CD4-positive, alpha-beta T cell (primary cell): Measurements from ENCODE around the gene HECW1. TPM values are rescaled to one million over a fixed set of nuclear protein-coding genes. Genes with fewer than 3 reads are reported as not detected.
"Not testable (repeated sequence)": the region's sequence is repeated elsewhere in the genome, so short reads cannot be mapped to it uniquely, and the experiment has no call there.

ENCODE experiments used
- ATAC-seq: fragments of 200-7000 bp; cut with Tn5 transposase; one replicate; pipeline ENCODE4 v1.10.0; 2022; ENCODE audit warnings: mild to moderate bottlenecking; ENCODE audit not compliant: poor library complexity
- CTCF ChIA-PET: fragments of 350-600 bp; sonication (Branson Sonifier 250); formaldehyde crosslinking; loops from one replicate; lab custom pipeline; 2021; ENCODE audit warnings: antibody characterized with exemption, inconsistent platforms; lab: Charles Lee
- POLR2A ChIA-PET: fragments of 350-600 bp; sonication (Branson Sonifier 250); formaldehyde crosslinking; loops from one replicate; lab custom pipeline; 2021; ENCODE audit warnings: antibody characterized with exemption, inconsistent platforms; lab: Charles Lee
- DNase-seq, 14 experiments: peaks; one replicate each; pipeline ENCODE4 v3.0.0-alpha.2; 2013 to 2020; ENCODE audit warnings: mixed read lengths in 2 of 14
- H3K27ac ChIP-seq, 2 donors: one replicate each; pipeline versions ENCODE4 v1.5.1 to v1.7.0; 2013; ENCODE audit warnings: low read length in 2 of 2, low read depth in 1 of 2, mild to moderate bottlenecking in 1 of 2
- H3K27me3 ChIP-seq, 2 experiments: 1 replicate in 1 of 2; 2 replicates in 1 of 2; pipeline versions ENCODE4 v1.6.1 to v1.7.0; 2013; ENCODE audit warnings: low read length in 2 of 2, control low read depth in 1 of 2, mild to moderate bottlenecking in 1 of 2, moderate library complexity in 1 of 2; ENCODE audit not compliant: insufficient read depth in 2 of 2, control insufficient read depth in 1 of 2
- H3K36me3 ChIP-seq: one replicate; pipeline ENCODE4 v1.6.1; 2013; ENCODE audit warnings: low read length, control low read depth; ENCODE audit not compliant: insufficient read depth
- H3K4me1 ChIP-seq: one replicate; pipeline ENCODE4 v1.6.1; 2013; ENCODE audit warnings: low read length, control low read depth; ENCODE audit not compliant: insufficient read depth
- H3K4me3 ChIP-seq: one replicate; pipeline ENCODE4 v1.5.1; 2013; ENCODE audit warnings: mild to moderate bottlenecking, low read length, moderate library complexity
- H3K9me3 ChIP-seq, 2 experiments: 1 replicate in 1 of 2; 2 replicates in 1 of 2; pipeline versions ENCODE4 v1.6.1 to v1.7.0; 2013; ENCODE audit warnings: low read length in 2 of 2, mild to moderate bottlenecking in 2 of 2, control low read depth in 1 of 2, moderate library complexity in 1 of 2; ENCODE audit not compliant: control insufficient read depth in 1 of 2, insufficient read depth in 1 of 2
- H3K27ac Mint-ChIP-seq: one replicate; pipeline ENCODE4 v1.8.0; 2020; ENCODE audit warnings: mixed read lengths
- H3K27me3 Mint-ChIP-seq: one replicate; pipeline ENCODE4 v1.8.0; 2021; ENCODE audit warnings: mixed read lengths
- H3K36me3 Mint-ChIP-seq: one replicate; pipeline ENCODE4 v1.8.0; 2021; ENCODE audit warnings: low read depth, mixed read lengths
- H3K4me1 Mint-ChIP-seq: one replicate; pipeline ENCODE4 v1.8.0; 2021; ENCODE audit warnings: low read depth, mixed read lengths
- H3K4me3 Mint-ChIP-seq: one replicate; pipeline ENCODE4 v1.8.0; 2020; ENCODE audit warnings: mild to moderate bottlenecking, mixed read lengths
- H3K9me3 Mint-ChIP-seq: one replicate; pipeline ENCODE4 v1.8.0; 2020; ENCODE audit warnings: mixed read lengths
- CTCF ChIP-seq: fragments of 200-600 bp; IDR thresholded peaks from one replicate; pipeline ENCODE4 v1.8.0; 2022; ENCODE audit warnings: antibody characterized with exemption, mild to moderate bottlenecking
- intact Hi-C, 2 experiments: fragments of 100-400 bp; cut with DNase I in 1 of 2; cut with micrococcal nuclease in 1 of 2; formaldehyde crosslinking; loops; one replicate each; pipeline versions ENCODE4 v1.15.1 to v1.9.0; 2023 to 2025; cut with DNase I, micrococcal nuclease
- total RNA-seq, 174 experiments: library from RNA in 2 of 174; stranded (reverse) in 2 of 174; gene quantifications; one replicate each; pipeline ENCODE4 v1.2.3 and lab custom pipeline; 2021 to 2026

The HECW1 gene
- total RNA-seq, 2 experiments from 2014 or later = not detected

- no peaks in the 10 kb centered on the region for H3K9me3 Mint-ChIP-seq
Measured at GRCh38 chr7:43337191-43337590, 224.7 kb downstream of the HECW1 start.

GRCh38 chr7:43337811-43338210 is 225.4 kb downstream of the HECW1 start:
- Mint-ChIP-seq H3K36me3 (no peaks in the 10 kb centered on the region), H3K27ac (no peak overlapping the region), H3K27me3 (peaks cover 31% of the 10 kb centered on the region), H3K9me3 (no peaks in the 10 kb centered on the region), H3K4me1 (no peaks in the 10 kb centered on the region), H3K4me3 (no peak overlapping the region)
- intact Hi-C loops = no loop called here
- no peaks in the 10 kb centered on the region for H3K36me3 ChIP-seq
- TF ChIP-seq CTCF = no peak
- no peak overlapping the region for H3K4me3 ChIP-seq
- DNase-seq (no peak), ATAC-seq (no peak)
- ChIA-PET POLR2A (no interaction called here), CTCF (no interaction called here)
- H3K27ac ChIP-seq = no peak overlapping the region
- H3K9me3 ChIP-seq = no peaks in the 10 kb centered on the region
- H3K4me1 ChIP-seq = no peaks in the 10 kb centered on the region
- H3K27me3 ChIP-seq = peaks cover 7 to 8% of the 10 kb centered on the region in 2 experiments

More at GRCh38 chr7:43337191-43337590, 224.7 kb downstream of the HECW1 start:
- H3K4me3 Mint-ChIP-seq = no peak overlapping the region
- ATAC-seq (no peak), DNase-seq (no peak)
- intact Hi-C loops = no loop called here
- no peak for TF ChIP-seq CTCF
- Histone ChIP-seq H3K27me3 (peaks cover 7 to 8% of the 10 kb centered on the region in 2 experiments), H3K4me1 (no peaks in the 10 kb centered on the region), H3K27ac (no peak overlapping the region), H3K4me3 (no peak overlapping the region), H3K9me3 (no peaks in the 10 kb centered on the region), H3K36me3 (no peaks in the 10 kb centered on the region)
- CTCF ChIA-PET = no interaction called here
- H3K4me1 Mint-ChIP-seq = no peaks in the 10 kb centered on the region
- POLR2A ChIA-PET = no interaction called here
- H3K27ac Mint-ChIP-seq = no peak overlapping the region
- H3K36me3 Mint-ChIP-seq = no peaks in the 10 kb centered on the region
- H3K27me3 Mint-ChIP-seq = peaks cover 25% of the 10 kb centered on the region

- Mint-ChIP-seq H3K4me1 (no peaks in the 10 kb centered on the region), H3K36me3 (no peaks in the 10 kb centered on the region), H3K9me3 (no peaks in the 10 kb centered on the region), H3K27ac (no peak overlapping the region), H3K4me3 (no peak overlapping the region), H3K27me3 (peaks cover 40% of the 10 kb centered on the region)
- Histone ChIP-seq H3K27me3 (peaks cover 7 to 8% of the 10 kb centered on the region in 2 experiments), H3K9me3 (no peaks in the 10 kb centered on the region), H3K4me3 (no peak overlapping the region), H3K27ac (no peak overlapping the region), H3K36me3 (no peaks in the 10 kb centered on the region), H3K4me1 (no peaks in the 10 kb centered on the region)
- intact Hi-C loops = no loop called here
- DNase-seq (no peak), ATAC-seq (no peak)
- POLR2A ChIA-PET = no interaction called here
- CTCF ChIA-PET = no interaction called here
- TF ChIP-seq CTCF = no peak
Measured at GRCh38 chr7:43341132-43341531, 228.7 kb downstream of the HECW1 start.

- H3K27me3 ChIP-seq, H3K27ac Mint-ChIP-seq, H3K36me3 Mint-ChIP-seq, H3K4me1 ChIP-seq, H3K27ac ChIP-seq, H3K4me3 ChIP-seq, H3K36me3 ChIP-seq, DNase-seq, ATAC-seq, POLR2A ChIA-PET, H3K9me3 ChIP-seq, CTCF ChIA-PET, H3K4me3 Mint-ChIP-seq, H3K4me1 Mint-ChIP-seq, intact Hi-C loops, H3K9me3 Mint-ChIP-seq: not testable (repeated sequence)
- H3K27me3 Mint-ChIP-seq = peaks cover 50% of the 10 kb centered on the region
Measured at GRCh38 chr7:43343417-43343816, 231.0 kb downstream of the HECW1 start.

GRCh38 chr7:43345696-43346095 is 233.2 kb downstream of the HECW1 start:
- H3K9me3 Mint-ChIP-seq, H3K9me3 ChIP-seq, H3K4me1 Mint-ChIP-seq, H3K27ac Mint-ChIP-seq, POLR2A ChIA-PET, H3K36me3 ChIP-seq, H3K4me3 ChIP-seq, intact Hi-C loops, H3K36me3 Mint-ChIP-seq, DNase-seq, H3K4me3 Mint-ChIP-seq, H3K27ac ChIP-seq, H3K4me1 ChIP-seq, CTCF ChIA-PET, ATAC-seq, H3K27me3 ChIP-seq: not testable (repeated sequence)
- peaks cover 59% of the 10 kb centered on the region for H3K27me3 Mint-ChIP-seq
